ENCODE measurements around the gene AGO1.
A peak's percentile ranks its signal among the peaks of the same experiment; 100 is the strongest.

Gene AGO1

DNA sequence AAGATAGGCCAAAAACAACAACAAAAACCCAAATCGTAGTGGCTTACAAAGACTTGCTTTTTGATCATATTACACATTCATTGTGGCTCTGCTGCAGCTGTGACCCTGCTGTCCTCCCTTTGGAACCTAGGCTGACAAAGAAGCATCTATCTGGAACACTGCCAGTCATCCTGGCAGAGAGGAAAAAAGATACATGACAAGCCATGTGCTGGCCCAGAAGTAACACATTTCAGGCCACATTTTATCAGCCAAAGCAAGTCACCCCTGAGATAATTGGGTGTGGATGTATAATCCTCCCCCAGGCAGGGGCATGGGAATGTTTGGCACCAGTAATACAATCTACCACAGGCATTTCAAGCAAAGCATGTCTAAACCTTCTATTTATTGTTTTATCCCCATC lies 37.2 kb upstream of the AGO1 start:
- H3K27ac ChIP-seq: no peak overlapping the region
- TF ChIP-seq ZFX (IDR thresholded peaks at IDR 0.05; ENCODE audit: borderline replicate concordance): no peak
- TF ChIP-seq, protein P1, sequence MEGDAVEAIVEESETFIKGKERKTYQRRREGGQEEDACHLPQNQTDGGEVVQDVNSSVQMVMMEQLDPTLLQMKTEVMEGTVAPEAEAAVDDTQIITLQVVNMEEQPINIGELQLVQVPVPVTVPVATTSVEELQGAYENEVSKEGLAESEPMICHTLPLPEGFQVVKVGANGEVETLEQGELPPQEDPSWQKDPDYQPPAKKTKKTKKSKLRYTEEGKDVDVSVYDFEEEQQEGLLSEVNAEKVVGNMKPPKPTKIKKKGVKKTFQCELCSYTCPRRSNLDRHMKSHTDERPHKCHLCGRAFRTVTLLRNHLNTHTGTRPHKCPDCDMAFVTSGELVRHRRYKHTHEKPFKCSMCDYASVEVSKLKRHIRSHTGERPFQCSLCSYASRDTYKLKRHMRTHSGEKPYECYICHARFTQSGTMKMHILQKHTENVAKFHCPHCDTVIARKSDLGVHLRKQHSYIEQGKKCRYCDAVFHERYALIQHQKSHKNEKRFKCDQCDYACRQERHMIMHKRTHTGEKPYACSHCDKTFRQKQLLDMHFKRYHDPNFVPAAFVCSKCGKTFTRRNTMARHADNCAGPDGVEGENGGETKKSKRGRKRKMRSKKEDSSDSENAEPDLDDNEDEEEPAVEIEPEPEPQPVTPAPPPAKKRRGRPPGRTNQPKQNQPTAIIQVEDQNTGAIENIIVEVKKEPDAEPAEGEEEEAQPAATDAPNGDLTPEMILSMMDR (IDR thresholded peaks at IDR 0.05): no peak

GRCh38 chr1:35847935-35848565 lies 35.0 kb upstream of the AGO1 start:
- TF ChIP-seq ZFX (IDR thresholded peaks at IDR 0.05; ENCODE audit: borderline replicate concordance): no peak
- TF ChIP-seq, protein P1 (IDR thresholded peaks at IDR 0.05): no peak
- no peak overlapping the region for H3K27ac ChIP-seq

- peak overlapping the region; percentile 18; the same call in 1 of the 2 replicates for H3K27ac ChIP-seq
- TF ChIP-seq, protein P1 (IDR thresholded peaks at IDR 0.05): no peak
- TF ChIP-seq ZFX (IDR thresholded peaks at IDR 0.05; ENCODE audit: borderline replicate concordance): no peak
Observed at GRCh38 chr1:35850051-35850450, 33.0 kb upstream of the AGO1 start.

DNA sequence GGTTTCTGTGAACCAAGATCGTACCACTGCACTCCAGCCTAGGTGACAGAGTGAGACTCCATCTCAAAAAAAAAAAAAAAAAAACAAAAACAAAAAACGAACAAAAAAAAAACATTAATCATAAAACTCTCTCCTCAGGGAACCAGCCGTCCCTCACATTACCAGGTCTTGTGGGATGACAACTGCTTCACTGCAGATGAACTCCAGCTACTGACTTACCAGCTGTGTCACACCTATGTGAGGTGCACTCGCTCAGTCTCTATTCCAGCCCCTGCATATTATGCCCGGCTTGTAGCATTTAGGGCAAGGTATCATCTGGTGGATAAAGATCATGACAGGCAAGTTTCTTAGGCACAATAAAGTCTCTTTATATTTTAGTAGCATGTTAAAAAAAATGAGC lies 32.3 kb upstream of the AGO1 start:
- H3K27ac ChIP-seq: peak overlapping the region; percentile 18
- no peak for TF ChIP-seq ZFX (IDR thresholded peaks at IDR 0.05; ENCODE audit: borderline replicate concordance)
- TF ChIP-seq, protein P1 (IDR thresholded peaks at IDR 0.05): no peak

- TF ChIP-seq ZFX (IDR thresholded peaks at IDR 0.05; ENCODE audit: borderline replicate concordance): no peak
- TF ChIP-seq, protein P1 (IDR thresholded peaks at IDR 0.05): no peak
- H3K27ac ChIP-seq: peak overlapping the region; percentile 18
Observed at GRCh38 chr1:35851132-35851869, 31.7 kb upstream of the AGO1 start.

DNA sequence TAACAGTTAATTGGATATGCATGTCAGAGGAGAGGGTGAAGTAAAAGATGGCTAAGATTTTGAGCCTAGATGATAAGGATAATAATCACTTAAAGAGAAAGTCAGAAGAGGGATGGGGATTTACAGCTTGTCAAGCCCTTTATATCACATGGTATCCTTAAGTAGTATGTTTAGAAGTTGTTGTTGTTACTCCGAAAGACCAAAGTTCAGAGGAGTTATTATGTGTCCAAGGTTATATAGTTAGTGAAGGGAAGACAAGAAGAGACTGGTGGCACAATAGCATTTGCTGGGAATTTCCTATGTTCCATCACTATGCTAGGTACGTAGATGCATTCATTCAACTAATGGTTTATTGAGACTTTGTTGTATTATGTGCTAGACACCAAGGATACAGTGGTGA lies 30.8 kb upstream of the AGO1 start:
- peak overlapping the region; percentile 18 for H3K27ac ChIP-seq
- TF ChIP-seq, protein P1 (IDR thresholded peaks at IDR 0.05): no peak
- TF ChIP-seq ZFX (IDR thresholded peaks at IDR 0.05; ENCODE audit: borderline replicate concordance): no peak
